ENCODE measurements around the gene KRT3.

DNA sequence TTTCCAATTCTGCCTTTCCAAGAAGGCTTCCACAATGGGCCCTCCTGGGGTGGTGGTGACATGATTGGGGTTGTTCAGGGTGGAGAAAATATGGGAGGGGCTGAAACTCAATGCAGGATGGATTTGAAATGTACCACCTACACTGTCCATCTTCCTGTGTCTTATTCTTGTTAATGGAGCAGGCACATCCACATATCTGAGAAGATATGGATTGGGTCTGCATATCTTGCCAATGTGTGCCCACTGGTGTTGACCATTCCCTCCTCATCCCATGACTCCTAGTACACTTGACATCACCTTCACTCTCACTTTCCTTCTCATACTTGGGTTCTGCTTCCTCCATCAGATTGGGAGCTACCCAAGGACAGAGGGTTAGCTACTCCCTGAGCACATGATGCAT, 26.0 kb downstream of the KRT3 start:
- TF ChIP-seq POLR2AphosphoS5 (IDR thresholded peaks at IDR 0.05; ENCODE audit: low read depth, low read length) = no peak
- TF ChIP-seq POLR2A (IDR thresholded peaks at IDR 0.05; ENCODE audit: low read depth, low read length) = no peak
